Measurements from ENCODE around the gene KRTAP29-1. TPM values are rescaled to one million over a fixed set of nuclear protein-coding genes. Genes with fewer than 3 reads are reported as not detected.

KRTAP29-1 gene
- total RNA-seq, 4 donors from 2014 or later: not detected

DNA sequence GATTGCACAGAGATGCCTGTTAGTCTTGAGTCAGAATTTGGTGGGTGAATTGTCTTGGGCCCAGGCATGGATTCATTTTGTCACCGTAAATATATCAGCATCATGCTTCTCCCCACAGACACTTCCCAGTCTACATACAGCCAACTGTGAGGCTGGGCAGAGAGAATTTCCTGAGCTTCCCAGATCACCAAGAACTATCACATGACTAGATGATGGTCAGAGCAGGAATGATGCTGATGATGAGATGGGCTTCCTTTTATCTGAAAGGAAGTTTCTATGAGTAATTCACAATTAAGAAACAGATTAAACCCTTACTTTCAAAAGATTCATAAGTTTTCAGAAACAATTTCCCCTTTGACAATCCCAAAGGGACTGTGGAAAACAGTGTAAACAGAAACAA lies 47.8 kb downstream of the KRTAP29-1 start:
- DNase-seq (ENCODE audit: low spot score) (no peak), ATAC-seq (ENCODE audit: low FRiP score) (no peak)
- no peak for TF ChIP-seq CTCF (IDR thresholded peaks at IDR 0.05)

Small RNA genes lying within 50 kb of the gene (small RNA-seq; reads per million reads assigned to genes)
- not detected for gene KRTAP9-10P

Other genes starting within 250 kb of the KRTAP29-1 start
- gene KRTAP2-2, start 247.6 kb downstream of the KRTAP29-1 start, total RNA-seq: not detected
- gene KRTAP2-3, start 242.7 kb downstream of the KRTAP29-1 start, total RNA-seq: not detected
- gene KRTAP2-4, start 237.0 kb downstream of the KRTAP29-1 start, total RNA-seq: not detected
- gene KRTAP4-7, start 218.7 kb downstream of the KRTAP29-1 start, total RNA-seq: not detected
- not detected for gene KRTAP4-8, start 204.7 kb downstream of the KRTAP29-1 start, total RNA-seq
- not detected for gene KRTAP4-16, start 200.6 kb downstream of the KRTAP29-1 start, total RNA-seq
- not detected for gene KRTAP4-9, start 197.5 kb downstream of the KRTAP29-1 start, total RNA-seq
- not detected for gene KRTAP4-11, start 184.5 kb downstream of the KRTAP29-1 start, total RNA-seq
- not detected for gene KRTAP4-12, start 178.7 kb downstream of the KRTAP29-1 start, total RNA-seq
- gene KRTAP4-6, start 162.3 kb downstream of the KRTAP29-1 start, total RNA-seq: not detected
- gene KRTAP4-5, start 153.0 kb downstream of the KRTAP29-1 start, total RNA-seq: not detected
- not detected for gene KRTAP4-4, start 142.1 kb downstream of the KRTAP29-1 start, total RNA-seq
- gene KRTAP4-3, start 134.6 kb downstream of the KRTAP29-1 start, total RNA-seq: not detected
- gene KRTAP4-2, start 124.6 kb downstream of the KRTAP29-1 start, total RNA-seq: not detected
- not detected for gene KRTAP4-1, start 117.9 kb downstream of the KRTAP29-1 start, total RNA-seq
- not detected for gene KRTAP9-1, start 113.0 kb downstream of the KRTAP29-1 start, total RNA-seq
- not detected for gene KRTAP9-2, start 76.2 kb downstream of the KRTAP29-1 start, total RNA-seq
- gene KRTAP9-3, start 70.4 kb downstream of the KRTAP29-1 start, total RNA-seq: not detected
- not detected for gene KRTAP9-8, start 64.9 kb downstream of the KRTAP29-1 start, total RNA-seq
- not detected for gene KRTAP9-4, start 53.2 kb downstream of the KRTAP29-1 start, total RNA-seq
- not detected for gene KRTAP9-9, start 47.5 kb downstream of the KRTAP29-1 start, total RNA-seq
- gene KRTAP9-6, start 37.5 kb downstream of the KRTAP29-1 start, total RNA-seq: not detected
- not detected for gene KRTAP9-7, start 27.2 kb downstream of the KRTAP29-1 start, total RNA-seq
- gene KRTAP16-1, start 6.5 kb upstream of the KRTAP29-1 start, total RNA-seq: not detected
- gene KRTAP17-1, start 12.9 kb upstream of the KRTAP29-1 start, total RNA-seq: not detected
- not detected for gene KRT33A, start 48.0 kb upstream of the KRTAP29-1 start, total RNA-seq
- gene KRT33B, start 67.0 kb upstream of the KRTAP29-1 start, total RNA-seq: not detected
- not detected for gene KRT34, start 79.5 kb upstream of the KRTAP29-1 start, total RNA-seq
- not detected for gene KRT31, start 94.8 kb upstream of the KRTAP29-1 start, total RNA-seq
- gene KRT37, start 121.7 kb upstream of the KRTAP29-1 start, total RNA-seq: not detected
- gene KRT38, start 138.1 kb upstream of the KRTAP29-1 start, total RNA-seq: not detected
- gene KRT32, start 164.5 kb upstream of the KRTAP29-1 start, total RNA-seq: not detected
- gene KRT35, start 178.3 kb upstream of the KRTAP29-1 start, total RNA-seq: not detected
- not detected for gene KRT36, start 187.1 kb upstream of the KRTAP29-1 start, total RNA-seq
- under 1 TPM in 1 of 4 donors, not detected in 3; 0.65 TPM for gene KRT13, start 202.8 kb upstream of the KRTAP29-1 start, total RNA-seq
- gene KRT15, start 216.0 kb upstream of the KRTAP29-1 start, total RNA-seq: 1 to 10 TPM in 2 of 4 donors, under 1 TPM in 1, not detected in 1; 0.31 to 2.5 (median 1.8) TPM
- gene KRT19, start 225.5 kb upstream of the KRTAP29-1 start, total RNA-seq: 100 to 1,000 TPM in 2 of 4 donors, 10 to 100 TPM in 2; 22.1 to 838 (median 270) TPM